HepG2 (cell line): Measurements from ENCODE around the gene EDNRA. TPM values are rescaled to one million over a fixed set of nuclear protein-coding genes. Genes with fewer than 3 reads are reported as not detected.

Source experiments
- ATAC-seq: fragments of 200-7000 bp; cut with Tn5 transposase; 3 replicates; pipeline ENCODE4 v1.9.1; 2020; ENCODE audit warnings: mild to moderate bottlenecking, moderate library complexity
- BruUV-seq: library from RNA; stranded (reverse); fragments of 400-500 nt; replicated peaks from 2 replicates; lab custom pipeline; 2021; lab: Mats Ljungman, UMichigan
- CTCF ChIA-PET: fragments of 300-600 bp; formaldehyde crosslinking; extraction: SDS; loops from one replicate; lab custom pipeline; 2021; ENCODE audit warnings: low total read pairs, inconsistent platforms, low intra/inter-chr PET ratio; lab: Yijun Ruan, JAX
- POLR2A ChIA-PET: fragments of 350-600 bp; sonication (Branson Sonifier 250); formaldehyde crosslinking; loops from one replicate; lab custom pipeline; 2020; ENCODE audit warnings: antibody characterized with exemption, inconsistent platforms; lab: Yijun Ruan, JAX
- DNase-seq: peaks from one replicate; pipeline ENCODE4 v3.0.0-alpha.2; 2015; ENCODE audit warnings: low spot score
- FAIRE-seq: peaks from 3 replicates; lab custom pipeline; 2011; peaks lifted over from hg19 to GRCh38; lab: Jason Lieb, UNC
- H2AFZ ChIP-seq: one replicate; pipeline ENCODE4 v1.6.1; 2011; ENCODE audit warnings: low read length, inconsistent platforms
- H3K27ac ChIP-seq: fragments of 300-600 bp; 3 replicates; pipeline ENCODE4 v1.8.0; 2011; ENCODE audit warnings: mixed run types, mild to moderate bottlenecking, mixed read lengths, low read length, inconsistent platforms; ENCODE audit not compliant: insufficient read depth; ENCODE audit errors: extremely low read length
- H3K27me3 ChIP-seq, 2 experiments: fragments of 200-600 bp in 1 of 2; 2 replicates in 1 of 2; 3 replicates in 1 of 2; pipeline versions ENCODE4 v1.6.0 to v1.8.0; 2011; ENCODE audit warnings: low read length in 2 of 2, mild to moderate bottlenecking in 2 of 2, moderate library complexity in 2 of 2, inconsistent platforms in 1 of 2; ENCODE audit not compliant: insufficient read depth in 2 of 2, control insufficient read depth in 1 of 2
- H3K36me3 ChIP-seq, 2 experiments: fragments of 200-600 bp in 1 of 2; replicated peaks in 1 of 2; 2 replicates in 1 of 2; 3 replicates in 1 of 2; pipeline versions ENCODE4 v1.5.1 to v1.8.0; 2011; ENCODE audit warnings: low read length in 2 of 2, inconsistent platforms in 1 of 2; ENCODE audit not compliant: insufficient read depth in 2 of 2, control insufficient read depth in 1 of 2
- H3K4me1 ChIP-seq: 2 replicates; pipeline ENCODE4 v1.5.1; 2012; ENCODE audit warnings: low read length, inconsistent platforms; ENCODE audit not compliant: insufficient read depth
- H3K4me2 ChIP-seq: 2 replicates; pipeline ENCODE4 v1.6.0; 2011; ENCODE audit warnings: low read depth, low read length, inconsistent platforms
- H3K4me3 ChIP-seq, 3 experiments: fragments of 200-600 bp in 1 of 3; sonication (generic), shearing (Covaris generic) in 1 of 3; replicated peaks in 1 of 3; 2 replicates each; pipeline ENCODE4 v1.5.1; 2011 to 2016; ENCODE audit warnings: low read length in 3 of 3, inconsistent platforms in 2 of 3, low read depth in 2 of 3, mild to moderate bottlenecking in 2 of 3, control low read depth in 1 of 3, mixed read lengths in 1 of 3; ENCODE audit not compliant: insufficient read depth in 1 of 3
- H3K79me2 ChIP-seq: one replicate; pipeline ENCODE4 v1.6.1; 2011; ENCODE audit warnings: low read length, inconsistent platforms; ENCODE audit not compliant: insufficient read depth
- H3K9ac ChIP-seq: 2 replicates; pipeline ENCODE4 v1.6.0; 2011; ENCODE audit warnings: mild to moderate bottlenecking, low read depth, low read length, inconsistent platforms; ENCODE audit not compliant: insufficient read depth
- H3K9me3 ChIP-seq: 2 replicates; pipeline ENCODE4 v1.5.1; 2012; ENCODE audit warnings: mild to moderate bottlenecking, low read length
- H4K20me1 ChIP-seq: 2 replicates; pipeline ENCODE4 v1.6.0; 2011; ENCODE audit warnings: inconsistent platforms, mild to moderate bottlenecking, low read length, moderate library complexity; ENCODE audit not compliant: insufficient read depth
- FOXK2 ChIP-seq: fragments of 450-650 bp; IDR thresholded peaks from 2 replicates; pipeline ENCODE4 v1.6.1; 2016
- GTF3A ChIP-seq: sonication (generic); formaldehyde crosslinking; conservative IDR thresholded peaks from 2 replicates; pipeline ENCODE4 v1.4.0; 2020; ENCODE audit warnings: mild to moderate bottlenecking, missing genetic modification reagents
- HMGA1 ChIP-seq: sonication (generic); formaldehyde crosslinking; conservative IDR thresholded peaks from 2 replicates; pipeline ENCODE4 v1.4.0; 2020; ENCODE audit warnings: missing genetic modification reagents
- KLF13 ChIP-seq: sonication (generic); formaldehyde crosslinking; IDR thresholded peaks from 2 replicates; pipeline ENCODE4 v1.4.0; 2020; ENCODE audit warnings: mild to moderate bottlenecking, missing genetic modification reagents
- SUZ12 ChIP-seq: fragments of 150-350 bp; IDR thresholded peaks from 2 replicates; pipeline ENCODE4 v1.6.1; 2014; ENCODE audit warnings: low read depth, low read length
- TBX3 ChIP-seq: fragments of 450-650 bp; IDR thresholded peaks from 2 replicates; pipeline ENCODE4 v1.6.1; 2017; ENCODE audit warnings: antibody characterized with exemption, mild to moderate bottlenecking, inconsistent platforms, borderline replicate concordance
- THRA ChIP-seq: sonication (generic); formaldehyde crosslinking; IDR thresholded peaks from 2 replicates; pipeline ENCODE4 v1.4.0; 2020; ENCODE audit warnings: missing genetic modification reagents, borderline replicate concordance
- ZIK1 ChIP-seq: sonication (generic); formaldehyde crosslinking; IDR thresholded peaks from 2 replicates; pipeline ENCODE4 v1.5.0; 2020; ENCODE audit warnings: mild to moderate bottlenecking, low read depth, missing genetic modification reagents, borderline replicate concordance
- ZNF644 ChIP-seq: IDR thresholded peaks from 2 replicates; pipeline ENCODE4 v1.6.1; 2016; ENCODE audit warnings: low read depth
- WGBS: methylation state at CpG from one replicate; pipeline ENCODE4 v1.1.6; 2017; ENCODE audit warnings: low lambda C conversion rate; 5-methylcytosine and 5-hydroxymethylcytosine counted together
- in situ Hi-C: cut with HindIII; loops from 2 replicates; pipeline ENCODE4 v1.10.0; 2017; ENCODE audit warnings: low pct_unique_long_range_greater_than_20kb; ENCODE audit not compliant: extremely low pct_ligation_motif_present
- intact Hi-C: fragments of 100-400 bp; cut with micrococcal nuclease; formaldehyde crosslinking; loops from one replicate; pipeline ENCODE4 v1.10.0; 2022; ENCODE audit not compliant: unreplicated experiment
- polyA plus RNA-seq, 8 experiments: library from polyadenylated mRNA; depleted of rRNA in 3 of 8; stranded (reverse) in 7 of 8; unstranded in 1 of 8; fragments of >200 nt; fragmentation: Illumina TruSeq in 4 of 8; extraction: Trizol in 4 of 8; gene quantifications; 2 replicates each; pipeline versions ENCODE4 v1.2.1 to v1.2.3, GENCODE V29; 2011 to 2016; ENCODE audit warnings: low read depth in 4 of 8, missing spikeins in 1 of 8, mixed read lengths in 1 of 8; ENCODE audit not compliant: insufficient read depth in 1 of 8
- total RNA-seq, 5 experiments: library from RNA; depleted of rRNA; stranded (reverse); fragments of >200 nt; fragmentation: Illumina TruSeq; extraction: Trizol; gene quantifications; 2 replicates each; pipeline ENCODE4 v1.2.3, GENCODE V29; 2016; ENCODE audit warnings: low read depth in 1 of 5
- TF ChIP-seq, protein P1 (sequence below): sonication (generic); formaldehyde crosslinking; IDR thresholded peaks from 2 replicates; pipeline ENCODE4 v1.4.0; 2020; ENCODE audit warnings: missing genetic modification reagents; ENCODE audit errors: not compliant biosample characterization

The EDNRA gene
- total and polyA plus RNA-seq, 2 of the 13 experiments (the other 11 are each of a cell fraction or from before 2014, with no cell fraction given): not detected

- no peaks in the 10 kb centered on the region for H4K20me1 ChIP-seq
- in situ Hi-C loops (loop anchor here (5.0 kb wide), 1 partner anchor 72 kb away; no protein-coding TSS in a partner anchor), intact Hi-C loops (no loop called here)
- POLR2A ChIA-PET: no interaction called here
- no TSS peak for BruUV-seq
- WGBS: no CpG with 5 or more reads among the region's 1 CpG
- H3K9ac ChIP-seq: no peak overlapping the region
- no peak for ATAC-seq
- FAIRE-seq: no peak
- no peaks in the 10 kb centered on the region for H3K4me1 ChIP-seq
- TF ChIP-seq, protein P1, sequence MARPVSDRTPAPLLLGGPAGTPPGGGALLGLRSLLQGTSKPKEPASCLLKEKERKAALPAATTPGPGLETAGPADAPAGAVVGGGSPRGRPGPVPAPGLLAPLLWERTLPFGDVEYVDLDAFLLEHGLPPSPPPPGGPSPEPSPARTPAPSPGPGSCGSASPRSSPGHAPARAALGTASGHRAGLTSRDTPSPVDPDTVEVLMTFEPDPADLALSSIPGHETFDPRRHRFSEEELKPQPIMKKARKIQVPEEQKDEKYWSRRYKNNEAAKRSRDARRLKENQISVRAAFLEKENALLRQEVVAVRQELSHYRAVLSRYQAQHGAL (CRISPR knock-in tag): no peak
- TF ChIP-seq ZNF644 (no peak), GTF3A (CRISPR knock-in tag) (no peak), FOXK2 (no peak), KLF13 (CRISPR knock-in tag) (no peak), TBX3 (no peak), THRA (CRISPR knock-in tag) (no peak), ZIK1 (CRISPR knock-in tag) (no peak), HMGA1 (CRISPR knock-in tag) (no peak), SUZ12 (no peak)
- no peak overlapping the region for H2AFZ ChIP-seq
- no peak overlapping the region for H3K27ac ChIP-seq
- CTCF ChIA-PET: no interaction called here
- H3K79me2 ChIP-seq: no peaks in the 10 kb centered on the region
- no peak for DNase-seq
- no peaks in the 10 kb centered on the region for H3K27me3 ChIP-seq
- no peak overlapping the region for H3K4me2 ChIP-seq
- no peaks in the 10 kb centered on the region for H3K9me3 ChIP-seq
- no peaks in the 10 kb centered on the region for H3K36me3 ChIP-seq
- no peak overlapping the region for H3K4me3 ChIP-seq
These were observed 34.5 kb downstream of the EDNRA start for GRCh38 chr4:147515220-147515936.
